A549 (cell line): Measurements from ENCODE around the gene ACSF3. TPM values are rescaled to one million over a fixed set of nuclear protein-coding genes. Genes with fewer than 3 reads are reported as not detected.
A peak's percentile ranks its signal among the peaks of the same experiment; 100 is the strongest.
"Not testable (repeated sequence)": the region's sequence is repeated elsewhere in the genome, so short reads cannot be mapped to it uniquely, and the experiment has no call there.

ENCODE experiments used
- ATAC-seq, 2 experiments: fragments of 200-7000 bp in 1 of 2; fragments of >200 bp in 1 of 2; cut with Nextera tagmentation in 1 of 2; cut with Tn5 transposase in 1 of 2; 3 replicates each; pipeline versions ENCODE4 v1.8.0 to v1.9.1; 2018 to 2020; ENCODE audit warnings: mild to moderate bottlenecking in 1 of 2, moderate library complexity in 1 of 2
- CTCF ChIA-PET: fragments of 300-600 bp; sonication (Branson Sonifier 250); formaldehyde crosslinking; extraction: SDS; loops from one replicate; lab custom pipeline; 2021; ENCODE audit warnings: antibody characterized with exemption, inconsistent platforms; lab: Yijun Ruan, JAX
- POLR2A ChIA-PET: fragments of 350-600 bp; formaldehyde crosslinking; extraction: SDS; loops from one replicate; lab custom pipeline; 2021; ENCODE audit warnings: antibody characterized with exemption, inconsistent platforms; lab: Yijun Ruan, JAX
- DNase-seq, 2 experiments: peaks; one replicate each; pipeline versions ENCODE4 v3.0.0 to v3.0.0-alpha.2; 2011 to 2016; ENCODE audit warnings: low read depth in 1 of 2, low spot score in 1 of 2
- FAIRE-seq: peaks from 2 replicates; lab custom pipeline; 2011; peaks lifted over from hg19 to GRCh38; lab: Jason Lieb, UNC
- H3K27ac ChIP-seq, 2 experiments: fragments of >200 bp; sonication (Bioruptor Twin); formaldehyde crosslinking; 3 replicates each; pipeline ENCODE4 v1.5.1; 2016 to 2017
- H3K4me1 ChIP-seq: fragments of >200 bp; sonication (Bioruptor Twin); formaldehyde crosslinking; 3 replicates; pipeline ENCODE4 v1.6.1; 2016
- H3K4me2 ChIP-seq: fragments of >200 bp; sonication (Bioruptor Twin); formaldehyde crosslinking; 3 replicates; pipeline ENCODE4 v1.6.1; 2016
- H3K4me3 ChIP-seq: fragments of >200 bp; sonication (Bioruptor Twin); formaldehyde crosslinking; 3 replicates; pipeline ENCODE4 v1.5.1; 2016
- H3K9me3 ChIP-seq: fragments of >200 bp; sonication (Bioruptor Twin); formaldehyde crosslinking; 3 replicates; pipeline ENCODE4 v1.6.1; 2016
- BHLHE40 ChIP-seq: IDR thresholded peaks from 2 replicates; pipeline ENCODE4 v1.6.1; 2012; ENCODE audit warnings: low read depth, low read length, inconsistent platforms
- ESRRA ChIP-seq: fragments of 150-350 bp; IDR thresholded peaks from 2 replicates; pipeline ENCODE4 v1.6.1; 2014; ENCODE audit warnings: mild to moderate bottlenecking, low read length, borderline replicate concordance
- HOXB5 ChIP-seq: fragments of 250-450 bp; sonication (Bioruptor Pico); IDR thresholded peaks from 2 replicates; pipeline ENCODE4 v1.5.0; 2020; ENCODE audit warnings: mild to moderate bottlenecking, moderate library complexity
- JUNB ChIP-seq: fragments of >200 bp; sonication (Bioruptor Twin); formaldehyde crosslinking; IDR thresholded peaks from 2 replicates; pipeline ENCODE4 v1.6.1; 2016
- KDM1A ChIP-seq: fragments of 200-600 bp; sonication (generic); IDR thresholded peaks from 2 replicates; pipeline ENCODE4 v1.6.1; 2016; ENCODE audit warnings: low read depth, mild to moderate bottlenecking
- MAFK ChIP-seq: fragments of 450-650 bp; IDR thresholded peaks from 2 replicates; pipeline ENCODE4 v1.6.1; 2014; ENCODE audit not compliant: partially characterized antibody
- NFE2L2 ChIP-seq: fragments of 150-350 bp; conservative IDR thresholded peaks from 2 replicates; pipeline ENCODE4 v1.6.1; 2014; ENCODE audit warnings: low read length
- RCOR1 ChIP-seq: fragments of 150-350 bp; IDR thresholded peaks from 2 replicates; pipeline ENCODE4 v1.6.1; 2014; ENCODE audit warnings: antibody characterized with exemption, low read length, low read depth
- ZNF302 ChIP-seq: fragments of 250-450 bp; sonication (Bioruptor Pico); IDR thresholded peaks from 2 replicates; pipeline ENCODE4 v1.9.0; 2021; ENCODE audit warnings: inconsistent platforms, mild to moderate bottlenecking, moderate library complexity
- WGBS: methylation state at CpG from one replicate; pipeline ENCODE4 v1.1.6; 2017; ENCODE audit errors: missing lambda C conversion rate; 5-methylcytosine and 5-hydroxymethylcytosine counted together
- polyA plus RNA-seq, 4 experiments: library from polyadenylated mRNA; depleted of rRNA in 3 of 4; stranded (reverse); fragments of >200 nt; fragmentation: RNase III in 1 of 4; extraction: RNeasy Plus Mini Kit Qiagen cat#74134 plus additional on column Dnase treatment in 1 of 4; gene quantifications; 2 replicates in 3 of 4; 3 replicates in 1 of 4; pipeline ENCODE4 v1.2.3, GENCODE V29; 2011 to 2017
- TF ChIP-seq, protein P1 (sequence below): fragments of 150-350 bp; IDR thresholded peaks from 2 replicates; pipeline ENCODE4 v1.6.1; 2014; ENCODE audit warnings: low read depth, mild to moderate bottlenecking, low read length
- TF ChIP-seq, protein P2 (sequence below): fragments of >200 bp; sonication (Bioruptor Twin); formaldehyde crosslinking; IDR thresholded peaks from 2 replicates; pipeline ENCODE4 v1.6.1; 2016
- TF ChIP-seq, protein P3 (sequence below): fragments of 450-650 bp; IDR thresholded peaks from 2 replicates; pipeline ENCODE4 v1.6.1; 2014; ENCODE audit warnings: antibody characterized with exemption
- TF ChIP-seq, protein P4 (sequence below): IDR thresholded peaks from 2 replicates; pipeline ENCODE4 v1.6.1; 2012
- TF ChIP-seq, protein P5 (sequence below): IDR thresholded peaks from 2 replicates; pipeline ENCODE4 v1.6.1; 2012
- TF ChIP-seq, protein P6 (sequence below): fragments of >200 bp; sonication (Bioruptor Twin); formaldehyde crosslinking; IDR thresholded peaks from 3 replicates; pipeline ENCODE4 v1.5.1; 2016

ACSF3 gene
- polyA plus RNA-seq, 2 of the 4 experiments (the other 2 are of a cell fraction) = 9.8 to 13.1 TPM

DNA sequence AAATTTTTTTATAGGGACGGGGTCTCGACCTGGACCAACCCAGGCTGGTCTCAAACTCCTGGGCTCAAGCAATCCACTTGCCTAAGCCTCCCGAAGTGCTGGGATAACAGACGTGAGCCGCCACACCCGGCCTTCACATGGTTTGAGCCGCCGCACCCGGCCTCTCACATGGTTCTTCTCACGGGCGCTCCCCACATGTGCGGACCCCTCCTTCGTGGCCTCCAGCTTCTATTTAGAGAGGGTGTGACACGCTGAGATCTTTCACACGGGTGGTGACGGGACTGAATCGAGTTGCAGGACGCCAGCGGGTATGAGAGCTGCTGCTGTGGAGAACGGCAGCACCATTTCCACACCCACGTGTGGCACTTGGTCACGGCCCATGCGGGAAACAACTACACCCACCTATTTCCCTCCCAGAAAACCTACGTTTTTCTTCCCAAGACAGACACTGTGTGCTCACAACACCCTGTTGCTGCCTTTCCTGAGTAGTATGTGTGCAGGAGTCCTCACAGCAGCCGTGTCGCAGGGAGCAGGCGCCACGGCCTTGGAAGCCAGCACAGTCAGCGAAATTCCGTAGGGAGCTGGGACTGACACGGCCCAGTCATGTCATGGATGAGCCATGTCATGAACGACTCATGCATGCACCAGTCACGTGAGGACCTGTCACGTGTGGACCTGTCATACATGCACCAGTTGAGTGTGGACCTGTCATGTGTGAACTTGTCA lies 20.1 kb upstream of the ACSF3 start:
- no peak overlapping the region for H3K27ac ChIP-seq
- ChIA-PET CTCF (no interaction called here), POLR2A (interaction anchor here (0.6 kb wide), 1 partner anchor 37 kb away, joined by 6 read pairs; no protein-coding TSS in a partner anchor)
- peaks cover 12% of the 10 kb centered on the region; the same call in 2 of the 3 replicates for H3K9me3 ChIP-seq
- FAIRE-seq = no peak
- no peak overlapping the region for H3K4me3 ChIP-seq
- 72% methylated on average over 34 of the region's 34 CpGs for WGBS
- H3K4me2 ChIP-seq = no peak overlapping the region
- peak; percentile 48 for TF ChIP-seq MAFK
- TF ChIP-seq, protein P1, sequence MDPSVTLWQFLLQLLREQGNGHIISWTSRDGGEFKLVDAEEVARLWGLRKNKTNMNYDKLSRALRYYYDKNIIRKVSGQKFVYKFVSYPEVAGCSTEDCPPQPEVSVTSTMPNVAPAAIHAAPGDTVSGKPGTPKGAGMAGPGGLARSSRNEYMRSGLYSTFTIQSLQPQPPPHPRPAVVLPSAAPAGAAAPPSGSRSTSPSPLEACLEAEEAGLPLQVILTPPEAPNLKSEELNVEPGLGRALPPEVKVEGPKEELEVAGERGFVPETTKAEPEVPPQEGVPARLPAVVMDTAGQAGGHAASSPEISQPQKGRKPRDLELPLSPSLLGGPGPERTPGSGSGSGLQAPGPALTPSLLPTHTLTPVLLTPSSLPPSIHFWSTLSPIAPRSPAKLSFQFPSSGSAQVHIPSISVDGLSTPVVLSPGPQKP = no peak
- TF ChIP-seq NFE2L2 = no peak
- TF ChIP-seq, protein P2, sequence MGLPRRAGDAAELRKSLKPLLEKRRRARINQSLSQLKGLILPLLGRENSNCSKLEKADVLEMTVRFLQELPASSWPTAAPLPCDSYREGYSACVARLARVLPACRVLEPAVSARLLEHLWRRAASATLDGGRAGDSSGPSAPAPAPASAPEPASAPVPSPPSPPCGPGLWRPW = no peak
- TF ChIP-seq HOXB5 (CRISPR knock-in tag) = no peak
- TF ChIP-seq KDM1A = no peak
- no peak for TF ChIP-seq BHLHE40
- no peak for ATAC-seq
- H3K4me1 ChIP-seq = no peaks in the 10 kb centered on the region
- no peak for DNase-seq

DNA sequence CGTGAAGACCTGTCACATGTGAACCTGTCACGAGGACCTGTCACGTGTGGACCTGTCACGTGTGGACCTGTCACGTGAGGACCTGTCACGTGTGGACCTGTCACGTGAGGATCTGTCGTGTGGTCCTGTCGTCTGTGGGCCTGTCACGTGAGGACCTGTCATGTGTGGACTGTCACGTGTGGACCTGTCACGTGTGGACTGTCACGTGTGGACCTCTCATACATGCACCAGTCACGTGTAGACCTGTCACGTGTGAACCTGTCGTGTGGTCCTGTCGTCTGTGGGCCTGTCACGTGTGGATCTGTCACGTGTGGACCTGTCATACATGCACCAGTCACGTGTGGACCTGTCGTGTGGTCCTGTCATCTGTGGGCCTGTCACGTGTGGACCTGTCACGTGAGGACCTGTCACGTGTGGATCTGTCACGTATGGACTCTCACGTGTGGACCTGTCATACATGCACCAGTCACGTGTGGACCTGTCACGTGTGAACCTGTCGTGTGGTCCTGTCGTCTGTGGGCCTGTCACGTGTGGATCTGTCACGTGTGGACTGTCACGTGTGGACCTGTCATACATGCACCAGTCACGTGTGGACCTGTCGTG lies 19.5 kb upstream of the ACSF3 start:
- H3K27ac ChIP-seq, FAIRE-seq, CTCF ChIA-PET, ATAC-seq, H3K4me2 ChIP-seq, H3K4me3 ChIP-seq, POLR2A ChIA-PET, H3K4me1 ChIP-seq, DNase-seq: not testable (repeated sequence)
- peaks cover 12% of the 10 kb centered on the region; the same call in 2 of the 3 replicates for H3K9me3 ChIP-seq
- TF ChIP-seq, protein P3, sequence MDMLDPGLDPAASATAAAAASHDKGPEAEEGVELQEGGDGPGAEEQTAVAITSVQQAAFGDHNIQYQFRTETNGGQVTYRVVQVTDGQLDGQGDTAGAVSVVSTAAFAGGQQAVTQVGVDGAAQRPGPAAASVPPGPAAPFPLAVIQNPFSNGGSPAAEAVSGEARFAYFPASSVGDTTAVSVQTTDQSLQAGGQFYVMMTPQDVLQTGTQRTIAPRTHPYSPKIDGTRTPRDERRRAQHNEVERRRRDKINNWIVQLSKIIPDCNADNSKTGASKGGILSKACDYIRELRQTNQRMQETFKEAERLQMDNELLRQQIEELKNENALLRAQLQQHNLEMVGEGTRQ = 0 out of 2 replicates have a peak, but pooled peaks have one; percentile 18
- WGBS = 85% methylated on average over 31 of the region's 35 CpGs

DNA sequence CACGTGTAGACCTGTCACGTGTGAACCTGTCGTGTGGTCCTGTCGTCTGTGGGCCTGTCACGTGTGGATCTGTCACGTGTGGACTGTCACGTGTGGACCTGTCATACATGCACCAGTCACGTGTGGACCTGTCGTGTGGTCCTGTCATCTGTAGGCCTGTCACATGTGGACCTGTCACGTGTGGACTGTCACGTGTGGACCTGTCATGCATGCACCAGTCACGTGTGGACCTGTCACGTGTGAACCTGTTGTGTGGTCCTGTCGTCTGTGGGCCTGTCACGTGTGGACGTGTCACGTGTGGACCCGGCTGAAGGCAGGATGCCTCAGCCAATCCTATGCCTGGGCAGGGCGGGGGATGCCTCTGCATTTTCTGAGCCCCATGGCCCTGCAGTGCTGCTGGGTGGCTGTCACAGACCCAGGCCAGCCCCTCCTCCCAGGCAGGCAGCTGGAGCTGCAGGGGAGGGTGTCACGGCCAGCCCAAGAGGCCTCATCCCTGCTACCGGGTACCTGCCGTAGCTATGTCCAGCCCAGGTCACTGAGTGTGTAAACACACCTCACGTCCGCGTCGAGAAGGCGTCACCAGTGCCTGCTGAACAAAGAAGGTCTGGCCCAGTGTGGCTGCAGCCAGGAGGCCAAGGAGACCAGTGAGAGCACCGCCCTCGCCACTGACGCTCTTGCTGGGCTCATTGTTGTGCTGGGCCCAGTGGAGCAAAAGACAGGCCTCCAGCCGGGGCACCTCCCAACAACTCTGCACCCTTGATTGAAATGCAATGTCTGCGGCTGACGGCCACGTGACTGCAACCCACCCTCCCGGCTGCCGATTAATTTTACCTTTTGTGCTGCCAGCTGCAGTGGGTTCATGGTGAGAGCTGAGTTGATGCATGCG lies 18.6 kb upstream of the ACSF3 start:
- H3K9me3 ChIP-seq = peaks cover 12% of the 10 kb centered on the region; the same call in 2 of the 3 replicates
- no peak overlapping the region for H3K4me2 ChIP-seq
- POLR2A ChIA-PET = no interaction called here
- TF ChIP-seq, protein P4, sequence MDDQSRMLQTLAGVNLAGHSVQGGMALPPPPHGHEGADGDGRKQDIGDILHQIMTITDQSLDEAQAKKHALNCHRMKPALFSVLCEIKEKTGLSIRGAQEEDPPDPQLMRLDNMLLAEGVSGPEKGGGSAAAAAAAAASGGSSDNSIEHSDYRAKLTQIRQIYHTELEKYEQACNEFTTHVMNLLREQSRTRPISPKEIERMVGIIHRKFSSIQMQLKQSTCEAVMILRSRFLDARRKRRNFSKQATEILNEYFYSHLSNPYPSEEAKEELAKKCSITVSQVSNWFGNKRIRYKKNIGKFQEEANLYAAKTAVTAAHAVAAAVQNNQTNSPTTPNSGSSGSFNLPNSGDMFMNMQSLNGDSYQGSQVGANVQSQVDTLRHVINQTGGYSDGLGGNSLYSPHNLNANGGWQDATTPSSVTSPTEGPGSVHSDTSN = no peak
- no peak for TF ChIP-seq ZNF302 (CRISPR knock-in tag)
- TF ChIP-seq JUNB = no peak
- TF ChIP-seq, protein P5, sequence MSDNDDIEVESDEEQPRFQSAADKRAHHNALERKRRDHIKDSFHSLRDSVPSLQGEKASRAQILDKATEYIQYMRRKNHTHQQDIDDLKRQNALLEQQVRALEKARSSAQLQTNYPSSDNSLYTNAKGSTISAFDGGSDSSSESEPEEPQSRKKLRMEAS = no peak
- TF ChIP-seq, protein P6, sequence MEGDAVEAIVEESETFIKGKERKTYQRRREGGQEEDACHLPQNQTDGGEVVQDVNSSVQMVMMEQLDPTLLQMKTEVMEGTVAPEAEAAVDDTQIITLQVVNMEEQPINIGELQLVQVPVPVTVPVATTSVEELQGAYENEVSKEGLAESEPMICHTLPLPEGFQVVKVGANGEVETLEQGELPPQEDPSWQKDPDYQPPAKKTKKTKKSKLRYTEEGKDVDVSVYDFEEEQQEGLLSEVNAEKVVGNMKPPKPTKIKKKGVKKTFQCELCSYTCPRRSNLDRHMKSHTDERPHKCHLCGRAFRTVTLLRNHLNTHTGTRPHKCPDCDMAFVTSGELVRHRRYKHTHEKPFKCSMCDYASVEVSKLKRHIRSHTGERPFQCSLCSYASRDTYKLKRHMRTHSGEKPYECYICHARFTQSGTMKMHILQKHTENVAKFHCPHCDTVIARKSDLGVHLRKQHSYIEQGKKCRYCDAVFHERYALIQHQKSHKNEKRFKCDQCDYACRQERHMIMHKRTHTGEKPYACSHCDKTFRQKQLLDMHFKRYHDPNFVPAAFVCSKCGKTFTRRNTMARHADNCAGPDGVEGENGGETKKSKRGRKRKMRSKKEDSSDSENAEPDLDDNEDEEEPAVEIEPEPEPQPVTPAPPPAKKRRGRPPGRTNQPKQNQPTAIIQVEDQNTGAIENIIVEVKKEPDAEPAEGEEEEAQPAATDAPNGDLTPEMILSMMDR = no peak
- no peak for TF ChIP-seq ESRRA
- no peak for TF ChIP-seq RCOR1
- no peak for TF ChIP-seq MAFK
- TF ChIP-seq, all 56 proteins: peak for 0
- Histone ChIP-seq H3K27ac (no peak overlapping the region), H3K4me1 (no peaks in the 10 kb centered on the region), H3K4me3 (no peak overlapping the region)
- no peak for FAIRE-seq
- no peak for ATAC-seq
- CTCF ChIA-PET = no interaction called here
- DNase-seq = no peak
- 91% methylated on average over 28 of the region's 37 CpGs for WGBS
